NOMO-1 (cell line): ENCODE data around the gene ANKRD31.
A peak's percentile ranks its signal among the peaks of the same experiment; 100 is the strongest.
"Not testable (repeated sequence)": the region's sequence is repeated elsewhere in the genome, so short reads cannot be mapped to it uniquely, and the experiment has no call there.

Experiments used
- DNase-seq, 2 experiments: peaks; one replicate each; lab custom pipeline; 2025; ENCODE audit not compliant: unreplicated experiment in 2 of 2; lab: John Stamatoyannopoulos, UW

ANKRD31 gene

GRCh38 chr5:75236322-75237316 lies at the start of gene ANKRD31:
ANKRD31 (minus strand) TSS chr5:75236878; CDS start chr5:75236686, 192 bp downstream.
- DNase-seq = peak; percentile 62 to 81

- DNase-seq = no peak
Measured at GRCh38 chr5:75286211-75286773, 49.6 kb upstream of the ANKRD31 start.

GRCh38 chr5:75282581-75282980 lies 45.9 kb upstream of the ANKRD31 start:
- DNase-seq = no peak

GRCh38 chr5:75281716-75282465 lies 45.2 kb upstream of the ANKRD31 start:
- peak in 1 of 2 experiments; percentile 3 for DNase-seq

GRCh38 chr5:75279321-75279720 lies 42.6 kb upstream of the ANKRD31 start:
- DNase-seq = no peak

- no peak for DNase-seq
Measured at GRCh38 chr5:75277463-75277862, 40.8 kb upstream of the ANKRD31 start.

GRCh38 chr5:75275756-75276155 lies 39.1 kb upstream of the ANKRD31 start:
- no peak for DNase-seq

- DNase-seq = no peak
Measured at GRCh38 chr5:75275147-75275546, 38.5 kb upstream of the ANKRD31 start.

- DNase-seq = no peak
Measured at GRCh38 chr5:75274486-75274885, 37.8 kb upstream of the ANKRD31 start.

- DNase-seq = not testable (repeated sequence)
Measured at GRCh38 chr5:75270605-75271004, 33.9 kb upstream of the ANKRD31 start.

- peak in 1 of 2 experiments; percentile 50 for DNase-seq
Measured at GRCh38 chr5:75265731-75266130, 29.1 kb upstream of the ANKRD31 start.

- no peak for DNase-seq
Measured at GRCh38 chr5:75262271-75262670, 25.6 kb upstream of the ANKRD31 start.

GRCh38 chr5:75260708-75261107 lies 24.0 kb upstream of the ANKRD31 start:
- DNase-seq = no peak

- DNase-seq = not testable (repeated sequence)
Measured at GRCh38 chr5:75250452-75250851, 13.8 kb upstream of the ANKRD31 start.

- DNase-seq = no peak
Measured at GRCh38 chr5:75245023-75245422, 8.3 kb upstream of the ANKRD31 start.

GRCh38 chr5:75243510-75243909 lies 6.8 kb upstream of the ANKRD31 start:
- DNase-seq = no peak

- no peak for DNase-seq
Measured at GRCh38 chr5:75243100-75243499, 6.4 kb upstream of the ANKRD31 start.

GRCh38 chr5:75242067-75242466 lies 5.4 kb upstream of the ANKRD31 start:
- no peak for DNase-seq

GRCh38 chr5:75239681-75240080 lies 3.0 kb upstream of the ANKRD31 start:
- no peak for DNase-seq

- no peak for DNase-seq
Measured at GRCh38 chr5:75235711-75236110, 967 bp downstream of the ANKRD31 start.

GRCh38 chr5:75234251-75234650 lies 2.4 kb downstream of the ANKRD31 start:
- no peak for DNase-seq
